H1 (cell line): ENCODE measurements around the gene MYH6. TPM values are rescaled to one million over a fixed set of nuclear protein-coding genes. Genes with fewer than 3 reads are reported as not detected.

Source experiments
- ATF3 ChIP-seq: IDR thresholded peaks from 2 replicates; pipeline ENCODE4 v1.6.1; 2011; ENCODE audit warnings: low read depth, mild to moderate bottlenecking, low read length; ENCODE audit not compliant: insufficient read depth
- CHD7 ChIP-seq: fragments of 300-600 bp; sonication (generic); IDR thresholded peaks from 2 replicates; pipeline ENCODE4 v1.7.1; 2012; ENCODE audit warnings: low read length, moderate library complexity, mild to moderate bottlenecking, inconsistent platforms; ENCODE audit not compliant: insufficient replicate concordance
- PHF8 ChIP-seq: fragments of 200-600 bp; sonication (generic); conservative IDR thresholded peaks from 2 replicates; pipeline ENCODE4 v1.7.1; 2012; ENCODE audit warnings: low read depth, mild to moderate bottlenecking, inconsistent platforms, low read length, moderate library complexity
- polyA plus RNA-seq, 7 experiments: library from polyadenylated mRNA; depleted of rRNA in 3 of 7; stranded (reverse) in 5 of 7; unstranded in 2 of 7; fragments of >200 nt in 5 of 7; fragments of 200-250 nt in 2 of 7; gene quantifications; 1 replicate in 5 of 7; 2 replicates in 1 of 7; 4 replicates in 1 of 7; pipeline versions ENCODE4 v1.2.1 to v1.2.3, GENCODE V29; 2011 to 2013; ENCODE audit warnings: missing spikeins in 2 of 7, mixed read lengths in 2 of 7
- total RNA-seq: library from RNA; stranded (reverse); fragmentation: NEBNext Ultra II Directional; extraction: Animal tissue kit (Norgen Biotek cat#: 25700); gene quantifications from 2 replicates; pipeline ENCODE4 v1.2.1, GENCODE V29; 2021

MYH6 gene
- total and polyA plus RNA-seq, 2 of the 8 experiments (the other 6 are each of a cell fraction or from before 2014, with no cell fraction given) = 0.03 TPM; not detected in 1

GRCh38 chr14:23450379-23450778 is 42.3 kb upstream of the MYH6 start (continued):
- TF ChIP-seq CHD7 = no peak
- TF ChIP-seq ATF3 = peak; percentile 83
- TF ChIP-seq PHF8 = no peak
